ENCODE measurements around the gene CDC7.

DNA sequence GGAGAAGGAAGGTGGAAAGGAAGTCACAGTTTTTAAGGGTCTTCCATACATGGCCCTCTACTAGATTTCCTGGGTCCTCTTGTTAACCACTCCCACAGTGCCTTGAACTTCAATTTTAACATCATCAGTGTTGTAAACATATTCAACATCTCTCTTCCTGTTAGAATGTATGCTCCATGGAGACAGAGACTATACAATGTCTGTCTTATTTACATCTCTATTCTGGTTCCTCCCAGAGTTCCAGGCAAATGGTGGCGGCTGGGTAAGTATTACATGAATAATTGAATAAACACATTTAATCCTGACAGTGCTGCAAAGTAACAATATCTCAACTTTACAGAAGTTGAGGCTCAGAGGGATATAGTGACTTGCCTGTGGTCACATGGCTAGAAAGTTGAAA lies 40.3 kb downstream of the CDC7 start:
- TF ChIP-seq POLR2AphosphoS5 (IDR thresholded peaks at IDR 0.05) = no peak
- no peak for TF ChIP-seq CTCF (IDR thresholded peaks at IDR 0.05; ENCODE audit: poor library complexity, severe bottlenecking)

All from neural cell (in vitro differentiated cells).